ENCODE results near the gene PIGM. TPM values are rescaled to one million over a fixed set of nuclear protein-coding genes. Genes with fewer than 3 reads are reported as not detected.

PIGM gene
- total and polyA plus RNA-seq, 2 of the 13 experiments (the other 11 are each of a cell fraction or from before 2014, with no cell fraction given) = 3.4 to 4.6 TPM

GRCh38 chr1:160066829-160067745 is 35.3 kb upstream of the PIGM start:
- Histone ChIP-seq H3K4me2 (ENCODE audit: low read depth, low read length) (peak overlapping the region; percentile 45), H3K4me3 (replicated peaks in 1 of 3; ENCODE audit: insufficient read depth in 1 of 3, low read depth in 2 of 3, low read length in 3 of 3) (no peak overlapping the region), H3K27ac (ENCODE audit: extremely low read length, insufficient read depth, low read length) (no peak overlapping the region), H2AFZ (ENCODE audit: low read length) (no peak overlapping the region), H3K79me2 (ENCODE audit: insufficient read depth, low read length) (peaks cover 3% of the 10 kb centered on the region), H4K20me1 (ENCODE audit: insufficient read depth, low read length) (no peaks in the 10 kb centered on the region), H3K27me3 (ENCODE audit: control insufficient read depth in 1 of 2, insufficient read depth in 2 of 2, low read length in 2 of 2) (no peaks in the 10 kb centered on the region; a peak in 1 of 5 replicates), H3K9me3 (ENCODE audit: low read length) (no peaks in the 10 kb centered on the region), H3K9ac (ENCODE audit: insufficient read depth, low read depth, low read length) (no peak overlapping the region), H3K4me1 (ENCODE audit: insufficient read depth, low read length) (peaks cover 90% of the 10 kb centered on the region), H3K36me3 (replicated peaks in 1 of 2; ENCODE audit: control insufficient read depth in 1 of 2, insufficient read depth in 2 of 2, low read length in 2 of 2) (no peaks in the 10 kb centered on the region; a peak in 1 of 5 replicates)
- ChIA-PET CTCF (ENCODE audit: low intra/inter-chr PET ratio, low total read pairs) (no interaction called here), POLR2A (interaction anchor here (0.8 to 3.4 kb wide), 5 partner anchors 9 to 21 kb away, joined by 3 to 25 read pairs (median 4); no protein-coding TSS in a partner anchor)
- ATAC-seq (no peak), DNase-seq (ENCODE audit: low spot score) (no peak), FAIRE-seq (no peak)
- BruUV-seq (replicated peaks) = TSS peak; percentile 27
- 53% methylated on average over 6 of the region's 6 CpGs for WGBS (ENCODE audit: low lambda C conversion rate)
- intact Hi-C loops (cut with micrococcal nuclease; ENCODE audit: unreplicated experiment) = no loop called here
- in situ Hi-C loops (cut with HindIII; ENCODE audit: extremely low pct_ligation_motif_present, low pct_unique_long_range_greater_than_20kb) = no loop called here
- TF ChIP-seq ZNF619 (CRISPR knock-in tag; IDR thresholded peaks at IDR 0.05) (no peak), POLR2G (IDR thresholded peaks at IDR 0.05; ENCODE audit: low read depth, low read length) (no peak), ZFP90 (CRISPR knock-in tag; IDR thresholded peaks at IDR 0.05; ENCODE audit: borderline replicate concordance) (no peak), ZNF143 (CRISPR knock-in tag; IDR thresholded peaks at IDR 0.05) (peak; percentile 71), NR1H2 (CRISPR knock-in tag; IDR thresholded peaks at IDR 0.05; ENCODE audit: borderline replicate concordance, low read depth) (no peak), YY1 (IDR thresholded peaks at IDR 0.05; ENCODE audit: insufficient read depth, insufficient replicate concordance, low read depth, low read length) (no peak), SOX13 (IDR thresholded peaks at IDR 0.05) (no peak), SOX13 (CRISPR knock-in tag; conservative IDR thresholded peaks at IDR 0.05 in 1 of 2, IDR thresholded peaks at IDR 0.05 in 1 of 2) (no peak), FOXK1 (CRISPR knock-in tag; IDR thresholded peaks at IDR 0.05; ENCODE audit: borderline replicate concordance, low read depth) (no peak), CEBPG (CRISPR knock-in tag; IDR thresholded peaks at IDR 0.05) (0 out of 2 replicates have a peak, but pooled peaks have one; percentile 13), HOXA5 (CRISPR knock-in tag; IDR thresholded peaks at IDR 0.05) (no peak), PAF1 (CRISPR knock-in tag; IDR thresholded peaks at IDR 0.05) (no peak), ZNF318 (CRISPR knock-in tag; IDR thresholded peaks at IDR 0.05) (no peak), CTCF (CRISPR knock-in tag; IDR thresholded peaks at IDR 0.05) (no peak)
